ENCODE measurements around the gene NCSTN. TPM values are rescaled to one million over a fixed set of nuclear protein-coding genes. Genes with fewer than 3 reads are reported as not detected.

NCSTN gene
- total and polyA plus RNA-seq, 10 of the 15 experiments (the other 5 are each of a cell fraction or from before 2014, with no cell fraction given), result 33.3 to 88.2 (median 60.4) TPM

DNA sequence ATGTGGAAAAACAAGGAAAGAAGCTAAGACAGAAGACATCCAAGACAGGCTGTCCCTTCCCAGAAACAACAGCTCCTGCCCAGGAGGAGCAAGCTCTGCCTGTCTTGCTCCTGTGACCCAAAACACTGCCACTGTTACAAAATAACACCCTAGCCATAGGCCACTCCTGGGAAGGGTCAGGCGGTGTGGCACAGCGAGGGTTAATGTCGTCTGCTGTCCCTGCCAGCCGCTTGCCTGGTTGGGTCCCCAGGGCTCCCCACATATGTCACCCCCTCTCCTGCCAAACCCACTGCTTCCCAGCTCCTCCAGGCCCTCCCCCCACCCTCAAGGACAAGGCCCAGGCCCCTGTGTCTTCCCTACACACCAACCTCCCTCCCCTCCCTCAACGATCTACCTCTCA lies 19.8 kb downstream of the NCSTN start:
- intact Hi-C loops (cut with micrococcal nuclease; ENCODE audit: unreplicated experiment), result no loop called here
- no peak overlapping the region for H3K27ac ChIP-seq (ENCODE audit: control insufficient read depth, insufficient read depth)
- CTCF ChIA-PET, result interaction anchor here (0.9 to 5.5 kb wide), 7 partner anchors 8 to 261 kb away, joined by 3 to 45 read pairs (median 4); no protein-coding TSS in a partner anchor
- H3K79me2 ChIP-seq (ENCODE audit: control insufficient read depth, insufficient read depth, low read length), result no peaks in the 10 kb centered on the region
- no TSS peak for BruUV-seq (replicated peaks)
- FAIRE-seq, result no peak
- no peaks in the 10 kb centered on the region for H3K4me1 ChIP-seq (ENCODE audit: control insufficient read depth, insufficient read depth, low read length)
- H3K9ac ChIP-seq (ENCODE audit: control insufficient read depth, insufficient read depth, low read length), result no peak overlapping the region
- H3K36me3 ChIP-seq (ENCODE audit: control insufficient read depth in 2 of 2, insufficient read depth in 2 of 2, low read length in 1 of 2), result peaks cover 3 to 16% of the 10 kb centered on the region in 2 experiments
- H2AFZ ChIP-seq (ENCODE audit: control insufficient read depth, low read depth, low read length), result no peak overlapping the region
- POLR2A ChIA-PET, result no interaction called here
- in situ Hi-C loops (cut with MboI), result no loop called here
- no peak overlapping the region for H3K4me2 ChIP-seq (ENCODE audit: control insufficient read depth, insufficient read depth)
- no peak overlapping the region for H3K4me3 ChIP-seq
- no peak for DNase-seq (ENCODE audit: low read depth, low spot score)
- H3K9me3 ChIP-seq (replicated peaks; ENCODE audit: control insufficient read depth, insufficient read depth, low read length), result no peaks in the 10 kb centered on the region
- SMC1A ChIA-PET (ENCODE audit: uncharacterized antibody, unreplicated experiment), result interaction anchor here (1.0 kb wide), 1 partner anchor 14 kb away, joined by 3 read pairs; no protein-coding TSS in a partner anchor
- H4K20me1 ChIP-seq (ENCODE audit: control insufficient read depth, insufficient read depth), result no peaks in the 10 kb centered on the region
- no peak for TF ChIP-seq SREBF1 (IDR thresholded peaks at IDR 0.05; ENCODE audit: low read length)
- TF ChIP-seq RFX5 (IDR thresholded peaks at IDR 0.05; ENCODE audit: low read depth, low read length), result no peak
- TF ChIP-seq NFYA (IDR thresholded peaks at IDR 0.05; ENCODE audit: borderline replicate concordance, low read depth, low read length), result no peak
- TF ChIP-seq, protein P1, sequence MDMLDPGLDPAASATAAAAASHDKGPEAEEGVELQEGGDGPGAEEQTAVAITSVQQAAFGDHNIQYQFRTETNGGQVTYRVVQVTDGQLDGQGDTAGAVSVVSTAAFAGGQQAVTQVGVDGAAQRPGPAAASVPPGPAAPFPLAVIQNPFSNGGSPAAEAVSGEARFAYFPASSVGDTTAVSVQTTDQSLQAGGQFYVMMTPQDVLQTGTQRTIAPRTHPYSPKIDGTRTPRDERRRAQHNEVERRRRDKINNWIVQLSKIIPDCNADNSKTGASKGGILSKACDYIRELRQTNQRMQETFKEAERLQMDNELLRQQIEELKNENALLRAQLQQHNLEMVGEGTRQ (IDR thresholded peaks at IDR 0.05; ENCODE audit: borderline replicate concordance, low read depth, low read length), result no peak
- TF ChIP-seq SPI1 (IDR thresholded peaks at IDR 0.05; ENCODE audit: borderline replicate concordance, insufficient read depth, low read depth, low read length), result no peak
- TF ChIP-seq BHLHE40 (IDR thresholded peaks at IDR 0.05; ENCODE audit: borderline replicate concordance in 1 of 2, low read depth in 2 of 2, low read length in 1 of 2), result no peak
- TF ChIP-seq NR2C2 (IDR thresholded peaks at IDR 0.05; ENCODE audit: borderline replicate concordance, control insufficient read depth, insufficient read length, low read depth), result no peak
- TF ChIP-seq ATF3 (IDR thresholded peaks at IDR 0.05; ENCODE audit: borderline replicate concordance, extremely low read depth, low read depth, low read length), result no peak
- no peak for TF ChIP-seq YBX1 (IDR thresholded peaks at IDR 0.05)
- WGBS (ENCODE audit: insufficient coverage, insufficient replicate concordance, low lambda C conversion rate, missing lambda C conversion rate), result 75% methylated on average over 4 of the region's 5 CpGs
- H3K27me3 ChIP-seq (replicated peaks in 1 of 2; ENCODE audit: control insufficient read depth in 2 of 2, insufficient read depth in 2 of 2, low read length in 1 of 2), result no peaks in the 10 kb centered on the region
- RAD21 ChIA-PET (ENCODE audit: unreplicated experiment), result interaction anchor here (0.9 kb wide), 1 partner anchor 10 kb away, joined by 3 read pairs; no protein-coding TSS in a partner anchor
- no peak for ATAC-seq

Measured in GM12878 (cell line).